Measurements from ENCODE around the gene COL24A1.

The COL24A1 gene
- total RNA-seq, result 0 to 0.42 (median 0) reads per million in 9 experiments

DNA sequence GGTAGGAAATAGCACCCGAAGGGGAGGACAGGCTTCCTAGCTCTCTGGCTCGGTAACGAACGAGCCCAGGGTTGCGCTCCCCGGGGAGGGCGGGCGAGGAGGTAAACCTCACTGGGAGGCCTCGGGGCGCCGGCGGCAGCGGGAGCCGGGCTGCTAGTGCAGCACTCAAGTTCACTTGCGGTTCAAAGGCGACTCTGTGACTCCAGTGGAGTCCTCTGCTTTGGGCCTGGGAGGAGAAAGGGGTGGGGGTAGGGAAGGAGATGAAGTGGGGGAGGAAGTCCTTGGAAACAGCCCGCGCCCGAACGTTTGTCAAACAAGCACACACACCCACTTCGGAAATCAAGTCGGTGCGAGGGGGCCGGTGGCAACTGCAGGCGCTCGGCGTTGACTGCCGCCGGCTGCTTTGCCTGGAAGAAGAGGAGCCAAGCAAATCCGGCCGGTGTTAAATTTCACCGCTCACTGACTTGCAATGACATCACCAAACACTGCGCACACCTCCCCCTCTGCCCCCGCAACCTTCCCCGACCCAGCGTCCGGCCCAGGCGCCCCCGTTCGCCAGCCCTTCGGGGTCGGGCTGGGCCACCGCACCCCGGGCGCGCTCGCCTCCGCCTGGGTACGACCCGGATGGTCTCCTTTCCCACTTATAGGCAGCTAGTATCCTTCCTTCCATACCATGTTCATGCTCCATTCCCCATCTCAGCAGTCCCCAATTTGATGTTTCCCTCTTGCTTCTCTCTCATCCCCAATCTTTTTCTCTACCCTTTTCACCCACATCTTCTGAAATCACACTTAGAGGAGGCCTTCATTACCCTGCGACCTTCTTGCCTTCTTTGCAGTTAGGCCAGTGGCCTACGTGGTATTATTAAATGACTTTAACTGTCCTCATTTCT lies at the start of gene COL24A1:
COL24A1 (minus strand) TSS at position 207 of the 890 bp plus-strand sequence. CDS start 376 bp downstream, outside the sequence.
- Mint-ChIP-seq H3K36me3 (ENCODE audit: insufficient read depth) (no peaks in the 10 kb centered on the region), H3K9me3 (peaks cover 5 to 9% of the 10 kb centered on the region in 2 donors), H3K27ac (no peak within 1 kb of the TSS), H3K27me3 (peaks cover 10 to 28% of the 10 kb centered on the region in 2 donors), H3K4me3 (peak within 1 kb of the TSS in 1 of 2 donors; percentile 4), H3K4me1 (ENCODE audit: low read depth in 2 of 2) (no peaks in the 10 kb centered on the region)
- ATAC-seq (replicated peaks) (no peak), DNase-seq (no peak)

- H3K27me3 Mint-ChIP-seq, result no peaks in the 10 kb centered on the region
Measured at GRCh38 chr1:86205741-86206140, 49.2 kb upstream of the COL24A1 start.

GRCh38 chr1:86202552-86203340 lies 46.2 kb upstream of the COL24A1 start:
- no peak for DNase-seq
- Mint-ChIP-seq H3K36me3 (ENCODE audit: insufficient read depth) (no peaks in the 10 kb centered on the region), H3K27me3 (no peaks in the 10 kb centered on the region), H3K4me1 (ENCODE audit: low read depth in 2 of 2) (no peaks in the 10 kb centered on the region), H3K27ac (no peak overlapping the region), H3K9me3 (no peaks in the 10 kb centered on the region), H3K4me3 (no peak overlapping the region)
- ATAC-seq (replicated peaks), result no peak

More at GRCh38 chr1:86205741-86206140, 49.2 kb upstream of the COL24A1 start:
- ATAC-seq (replicated peaks) (no peak), DNase-seq (no peak)
- H3K36me3 Mint-ChIP-seq (ENCODE audit: insufficient read depth), result no peaks in the 10 kb centered on the region
- no peaks in the 10 kb centered on the region for H3K4me1 Mint-ChIP-seq (ENCODE audit: low read depth in 2 of 2)
- H3K27ac Mint-ChIP-seq, result no peak overlapping the region
- peaks cover 0 to 1% of the 10 kb centered on the region in 2 donors for H3K9me3 Mint-ChIP-seq
- H3K4me3 Mint-ChIP-seq, result no peak overlapping the region

DNA sequence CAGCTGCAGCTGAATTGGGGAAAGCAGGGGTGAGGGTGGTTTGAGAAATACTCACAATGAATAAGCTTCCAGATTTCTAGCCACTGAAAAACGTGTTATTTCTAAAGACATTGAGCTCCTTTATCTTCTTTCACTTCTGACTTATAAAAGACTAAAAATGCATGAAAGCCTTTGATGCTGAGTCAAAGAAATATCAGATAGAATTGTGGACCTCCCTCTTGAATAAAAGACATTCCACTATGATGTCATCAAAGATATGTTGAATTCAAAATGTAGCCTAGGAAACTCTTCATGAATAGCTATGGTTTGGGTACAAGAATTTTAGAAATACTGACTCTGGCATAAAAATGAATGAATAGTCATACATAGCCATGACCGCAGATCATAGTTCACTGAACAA lies 44.7 kb upstream of the COL24A1 start:
- DNase-seq (no peak), ATAC-seq (replicated peaks) (no peak)
- Mint-ChIP-seq H3K27me3 (no peaks in the 10 kb centered on the region), H3K36me3 (ENCODE audit: insufficient read depth) (peaks cover 2% of the 10 kb centered on the region), H3K4me1 (ENCODE audit: low read depth in 2 of 2) (no peaks in the 10 kb centered on the region), H3K4me3 (no peak overlapping the region), H3K9me3 (no peaks in the 10 kb centered on the region), H3K27ac (no peak overlapping the region)

DNA sequence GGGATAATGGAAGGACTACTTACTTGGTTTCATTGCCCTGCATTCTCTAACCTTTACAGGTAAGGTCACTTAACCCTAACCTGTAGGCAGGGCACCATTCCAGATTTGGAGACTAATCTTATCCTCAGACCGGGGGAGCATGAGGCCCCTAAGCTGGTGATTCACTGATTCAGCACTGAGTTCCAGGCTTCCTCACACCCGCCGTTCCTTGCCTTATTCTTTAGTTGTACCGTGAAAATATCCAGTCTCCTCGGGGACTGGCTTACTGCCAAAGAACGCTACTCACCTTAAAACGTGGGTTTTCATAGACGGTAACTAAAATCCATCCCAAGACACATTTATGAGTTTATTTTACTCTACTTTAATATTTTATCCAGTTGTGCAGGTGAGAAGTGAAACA lies 44.3 kb upstream of the COL24A1 start:
- ATAC-seq (replicated peaks) (no peak), DNase-seq (no peak)
- Mint-ChIP-seq H3K36me3 (ENCODE audit: insufficient read depth) (peaks cover 2% of the 10 kb centered on the region), H3K27ac (no peak overlapping the region), H3K4me3 (no peak overlapping the region), H3K27me3 (no peaks in the 10 kb centered on the region), H3K4me1 (ENCODE audit: low read depth in 2 of 2) (no peaks in the 10 kb centered on the region), H3K9me3 (no peaks in the 10 kb centered on the region)

- H3K27ac Mint-ChIP-seq, result no peak overlapping the region
- DNase-seq, result no peak
Measured at GRCh38 chr1:86197206-86197855, 40.8 kb upstream of the COL24A1 start.

DNA sequence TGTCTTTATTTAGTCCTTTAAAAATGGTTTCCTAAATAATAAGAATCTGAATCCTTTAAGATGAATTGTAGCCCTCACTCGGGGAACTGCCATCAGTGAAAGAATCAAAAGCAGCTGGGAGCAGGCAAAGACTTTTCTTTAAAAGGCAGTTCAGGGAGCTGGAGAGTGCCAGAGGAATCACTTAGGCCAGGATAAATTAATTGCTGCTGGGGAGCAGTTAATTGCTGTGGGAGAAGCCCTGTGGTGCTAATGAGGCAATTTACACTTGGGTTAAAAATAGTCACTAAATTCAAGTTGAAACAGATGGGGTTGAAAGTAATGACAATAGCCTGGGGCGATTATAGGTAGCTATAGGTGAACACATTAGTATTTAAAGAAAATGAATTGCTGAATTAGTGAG lies 38.7 kb upstream of the COL24A1 start:
- Mint-ChIP-seq H3K4me1 (ENCODE audit: low read depth in 2 of 2) (no peaks in the 10 kb centered on the region), H3K4me3 (no peak overlapping the region), H3K27me3 (no peaks in the 10 kb centered on the region), H3K27ac (no peak overlapping the region), H3K9me3 (peaks cover 0 to 2% of the 10 kb centered on the region in 2 donors), H3K36me3 (ENCODE audit: insufficient read depth) (peaks cover 2% of the 10 kb centered on the region)
- DNase-seq (no peak), ATAC-seq (replicated peaks) (no peak)

More at GRCh38 chr1:86197206-86197855, 40.8 kb upstream of the COL24A1 start:
- Mint-ChIP-seq H3K4me3 (no peak overlapping the region), H3K9me3 (no peaks in the 10 kb centered on the region), H3K27me3 (no peaks in the 10 kb centered on the region), H3K4me1 (ENCODE audit: low read depth in 2 of 2) (no peaks in the 10 kb centered on the region), H3K36me3 (ENCODE audit: insufficient read depth) (peaks cover 2% of the 10 kb centered on the region)
- ATAC-seq (replicated peaks), result no peak

- Mint-ChIP-seq H3K4me3 (no peak overlapping the region), H3K36me3 (ENCODE audit: insufficient read depth) (peaks cover 2% of the 10 kb centered on the region), H3K9me3 (peaks cover 0 to 2% of the 10 kb centered on the region in 2 donors), H3K27ac (no peak overlapping the region), H3K27me3 (no peaks in the 10 kb centered on the region), H3K4me1 (ENCODE audit: low read depth in 2 of 2) (no peaks in the 10 kb centered on the region)
- ATAC-seq (replicated peaks) (no peak), DNase-seq (no peak)
Measured at GRCh38 chr1:86194491-86195034, 38.0 kb upstream of the COL24A1 start.

- DNase-seq (no peak), ATAC-seq (replicated peaks) (no peak)
- H3K4me1 Mint-ChIP-seq (ENCODE audit: low read depth in 2 of 2), result no peaks in the 10 kb centered on the region
- no peak overlapping the region for H3K27ac Mint-ChIP-seq
- H3K27me3 Mint-ChIP-seq, result no peaks in the 10 kb centered on the region
- H3K4me3 Mint-ChIP-seq, result no peak overlapping the region
- H3K36me3 Mint-ChIP-seq (ENCODE audit: insufficient read depth), result peaks cover 5% of the 10 kb centered on the region
- peaks cover 0 to 2% of the 10 kb centered on the region in 2 donors for H3K9me3 Mint-ChIP-seq
Measured at GRCh38 chr1:86192417-86192816, 35.8 kb upstream of the COL24A1 start.

GRCh38 chr1:86191958-86192357 lies 35.4 kb upstream of the COL24A1 start:
- peaks cover 5% of the 10 kb centered on the region for H3K36me3 Mint-ChIP-seq (ENCODE audit: insufficient read depth)
- H3K4me1 Mint-ChIP-seq (ENCODE audit: low read depth in 2 of 2), result no peaks in the 10 kb centered on the region
- DNase-seq (no peak), ATAC-seq (replicated peaks) (no peak)
- no peaks in the 10 kb centered on the region for H3K27me3 Mint-ChIP-seq
- H3K4me3 Mint-ChIP-seq, result no peak overlapping the region
- peaks cover 0 to 2% of the 10 kb centered on the region in 2 donors for H3K9me3 Mint-ChIP-seq
- no peak overlapping the region for H3K27ac Mint-ChIP-seq

- H3K4me1 Mint-ChIP-seq (ENCODE audit: low read depth in 2 of 2), result no peaks in the 10 kb centered on the region
- no peak for ATAC-seq (replicated peaks)
- no peak for DNase-seq
- H3K27me3 Mint-ChIP-seq, result no peaks in the 10 kb centered on the region
- no peak overlapping the region for H3K4me3 Mint-ChIP-seq
- peaks cover 2% of the 10 kb centered on the region for H3K36me3 Mint-ChIP-seq (ENCODE audit: insufficient read depth)
- H3K27ac Mint-ChIP-seq, result no peak overlapping the region
- H3K9me3 Mint-ChIP-seq, result peaks cover 0 to 2% of the 10 kb centered on the region in 2 donors
Measured at GRCh38 chr1:86190873-86191272, 34.3 kb upstream of the COL24A1 start.

DNA sequence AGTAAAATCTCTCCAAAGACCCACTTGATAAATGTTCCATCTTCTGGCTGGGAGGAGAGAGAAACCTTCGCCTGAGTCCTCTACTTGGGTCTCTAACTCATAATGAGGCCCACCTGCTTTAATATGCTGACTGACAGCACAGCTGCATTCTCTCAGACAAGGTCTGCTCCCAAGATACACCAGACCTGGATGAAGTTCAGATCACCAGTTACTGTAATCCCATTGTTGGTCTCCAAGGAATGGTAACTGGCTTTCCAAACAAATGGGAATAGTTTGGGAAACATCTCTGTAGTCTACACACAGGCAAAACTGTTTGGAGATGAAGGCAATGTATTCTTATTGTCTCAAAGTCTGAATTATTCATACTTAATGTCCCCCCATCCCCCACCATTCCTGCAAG lies 27.9 kb upstream of the COL24A1 start:
- Mint-ChIP-seq H3K36me3 (ENCODE audit: insufficient read depth) (peaks cover 5% of the 10 kb centered on the region), H3K4me1 (ENCODE audit: low read depth in 2 of 2) (no peaks in the 10 kb centered on the region), H3K27ac (no peak overlapping the region), H3K27me3 (no peaks in the 10 kb centered on the region), H3K4me3 (no peak overlapping the region), H3K9me3 (peaks cover 0 to 2% of the 10 kb centered on the region in 2 donors)
- no peak for DNase-seq
- no peak for ATAC-seq (replicated peaks)

GRCh38 chr1:86183810-86184209 lies 27.2 kb upstream of the COL24A1 start:
- Mint-ChIP-seq H3K27me3 (no peaks in the 10 kb centered on the region), H3K4me3 (no peak overlapping the region), H3K4me1 (ENCODE audit: low read depth in 2 of 2) (no peaks in the 10 kb centered on the region), H3K9me3 (peaks cover 0 to 2% of the 10 kb centered on the region in 2 donors), H3K27ac (no peak overlapping the region), H3K36me3 (ENCODE audit: insufficient read depth) (peaks cover 5% of the 10 kb centered on the region)
- ATAC-seq (replicated peaks) (no peak), DNase-seq (no peak)
